GM12878 (cell line): Measurements from ENCODE around the gene NAA38.

Experiments
- BHLHE40 ChIP-seq, 2 experiments: fragments of 450-650 bp in 1 of 2; IDR thresholded peaks; 2 replicates each; pipeline ENCODE4 v1.6.1; 2011 to 2017; ENCODE audit warnings: low read depth in 2 of 2, borderline replicate concordance in 1 of 2, improper control_type of control experiment in 1 of 2, low read length in 1 of 2, mild to moderate bottlenecking in 1 of 2
- CBX3 ChIP-seq: fragments of 200-600 bp; sonication (generic); IDR thresholded peaks from 2 replicates; pipeline ENCODE4 v1.6.1; 2016; ENCODE audit warnings: low read depth, borderline replicate concordance
- CTCF ChIP-seq, 3 experiments: IDR thresholded peaks in 2 of 3; conservative IDR thresholded peaks in 1 of 3; 2 replicates each; pipeline ENCODE4 v1.5.1; 2011; ENCODE audit warnings: low read depth in 3 of 3, low read length in 3 of 3, mild to moderate bottlenecking in 3 of 3, control low read depth in 2 of 3, moderate library complexity in 2 of 3, inconsistent platforms in 1 of 3, mixed read lengths in 1 of 3; ENCODE audit not compliant: control insufficient read depth in 2 of 3, insufficient read depth in 1 of 3; ENCODE audit errors: extremely low read depth in 1 of 3
- EP300 ChIP-seq, 2 experiments: fragments of 150-350 bp in 1 of 2; IDR thresholded peaks; 2 replicates each; pipeline ENCODE4 v1.6.1; 2011 to 2012; ENCODE audit warnings: low read depth in 2 of 2, low read length in 2 of 2, borderline replicate concordance in 1 of 2, improper control_type of control experiment in 1 of 2, inconsistent platforms in 1 of 2; ENCODE audit not compliant: control insufficient read depth in 1 of 2
- MYC ChIP-seq: IDR thresholded peaks from 2 replicates; pipeline ENCODE4 v1.6.1; 2011; ENCODE audit warnings: mild to moderate bottlenecking, low read length, moderate library complexity, inconsistent platforms; ENCODE audit not compliant: insufficient read depth, insufficient replicate concordance, insufficient read length, severe bottlenecking
- PKNOX1 ChIP-seq: fragments of 450-650 bp; IDR thresholded peaks from 2 replicates; pipeline ENCODE4 v1.6.1; 2016; ENCODE audit warnings: mild to moderate bottlenecking
- REST ChIP-seq: IDR thresholded peaks from 2 replicates; pipeline ENCODE4 v1.6.1; 2012; ENCODE audit warnings: mild to moderate bottlenecking, low read depth, low read length
- RFX5 ChIP-seq: IDR thresholded peaks from 2 replicates; pipeline ENCODE4 v1.6.1; 2011; ENCODE audit warnings: low read depth, low read length, improper control_type of control experiment
- TAF1 ChIP-seq: IDR thresholded peaks from 2 replicates; pipeline ENCODE4 v1.6.1; 2011; ENCODE audit warnings: mild to moderate bottlenecking, low read depth, low read length, borderline replicate concordance
- ZNF24 ChIP-seq: fragments of 450-650 bp; IDR thresholded peaks from 2 replicates; pipeline ENCODE4 v1.6.1; 2017; ENCODE audit warnings: antibody characterized with exemption, mild to moderate bottlenecking

- TF ChIP-seq CTCF (IDR thresholded peaks at IDR 0.05 in 2 of 3, conservative IDR thresholded peaks at IDR 0.05 in 1 of 3; ENCODE audit: control insufficient read depth in 2 of 3, extremely low read depth in 1 of 3, insufficient read depth in 1 of 3, low read depth in 3 of 3, low read length in 3 of 3) (peak in 2 of 3 experiments; percentile 11 to 54; a peak in 3 of 6 replicates), CBX3 (no peak), TAF1 (no peak), BHLHE40 (IDR thresholded peaks at IDR 0.05; ENCODE audit: borderline replicate concordance in 1 of 2, low read depth in 2 of 2, low read length in 1 of 2) (peak; percentile 28 to 51; a peak in 2 of 4 replicates), RFX5 (no peak), PKNOX1 (no peak), EP300 (IDR thresholded peaks at IDR 0.05; ENCODE audit: borderline replicate concordance in 1 of 2, control insufficient read depth in 1 of 2, low read depth in 2 of 2, low read length in 2 of 2) (no peak), REST (no peak), MYC (no peak), ZNF24 (no peak)
These were observed 15.9 kb downstream of the NAA38 start for GRCh38 chr17:7841396-7841914.
